H1 (cell line): Measurements from ENCODE around the gene TMEM127. TPM values are rescaled to one million over a fixed set of nuclear protein-coding genes. Genes with fewer than 3 reads are reported as not detected.

ENCODE experiments used
- CTCF ChIA-PET: fragments of 300-600 bp; sonication (Branson Sonifier 250); formaldehyde crosslinking; loops from one replicate; lab custom pipeline; 2021; ENCODE audit not compliant: partially characterized antibody; lab: Charles Lee
- POLR2A ChIA-PET: fragments of 300-600 bp; sonication (Branson Sonifier 250); formaldehyde crosslinking; loops from one replicate; lab custom pipeline; 2021; ENCODE audit warnings: inconsistent platforms; ENCODE audit not compliant: partially characterized antibody; lab: Charles Lee
- DNase-seq, 2 experiments: peaks; one replicate each; pipeline versions ENCODE4 v3.0.0 to v3.0.0-alpha.2; 2010 to 2022; ENCODE audit warnings: low spot score in 2 of 2, low read depth in 1 of 2, mixed read lengths in 1 of 2
- FAIRE-seq: peaks from 2 replicates; lab custom pipeline; 2011; peaks lifted over from hg19 to GRCh38; lab: Jason Lieb, UNC
- H2AFZ ChIP-seq: 2 replicates; pipeline ENCODE4 v1.8.1; 2012; ENCODE audit warnings: low read length, inconsistent platforms
- H2AK5ac ChIP-seq: 2 replicates; pipeline ENCODE4 v1.6.1; 2013; ENCODE audit warnings: low read depth, low read length
- H2BK120ac ChIP-seq: replicated peaks from 2 replicates; pipeline ENCODE3; 2013; ENCODE audit warnings: low read depth, low read length, inconsistent platforms
- H2BK12ac ChIP-seq: 2 replicates; pipeline ENCODE4 v1.6.1; 2013; ENCODE audit warnings: low read depth, low read length
- H2BK15ac ChIP-seq: 2 replicates; pipeline ENCODE4 v1.6.1; 2013; ENCODE audit warnings: low read length
- H2BK20ac ChIP-seq: 2 replicates; pipeline ENCODE4 v1.6.1; 2013; ENCODE audit warnings: low read length
- H2BK5ac ChIP-seq: 2 replicates; pipeline ENCODE4 v1.6.1; 2013; ENCODE audit warnings: low read depth, low read length
- H3K14ac ChIP-seq: 2 replicates; pipeline ENCODE4 v1.6.1; 2013; ENCODE audit warnings: inconsistent platforms; ENCODE audit not compliant: insufficient read length
- H3K18ac ChIP-seq: 2 replicates; pipeline ENCODE4 v1.6.1; 2013; ENCODE audit warnings: low read length; ENCODE audit errors: extremely low read depth
- H3K23ac ChIP-seq: 2 replicates; pipeline ENCODE4 v1.6.1; 2013; ENCODE audit warnings: inconsistent platforms; ENCODE audit not compliant: insufficient read length
- H3K23me2 ChIP-seq: 2 replicates; pipeline ENCODE4 v1.6.1; 2013; ENCODE audit warnings: low read depth, low read length
- H3K27ac ChIP-seq: 2 replicates; pipeline ENCODE4 v1.6.1; 2011; ENCODE audit warnings: low read depth, low read length, inconsistent platforms
- H3K27me3 ChIP-seq, 4 experiments: replicated peaks in 1 of 4; 1 replicate in 1 of 4; 2 replicates in 3 of 4; pipeline versions ENCODE4 v1.6.1 to v1.8.1; 2011 to 2013; ENCODE audit warnings: low read length in 3 of 4, mild to moderate bottlenecking in 3 of 4, inconsistent platforms in 2 of 4, mixed read lengths in 2 of 4, moderate library complexity in 1 of 4; ENCODE audit not compliant: control insufficient read depth in 3 of 4, insufficient read depth in 3 of 4; ENCODE audit errors: extremely low read depth in 1 of 4
- H3K36me3 ChIP-seq, 4 experiments: 2 replicates each; pipeline versions ENCODE4 v1.6.1 to v1.8.1; 2011 to 2013; ENCODE audit warnings: mild to moderate bottlenecking in 4 of 4, low read length in 3 of 4, moderate library complexity in 2 of 4, control low read depth in 1 of 4, inconsistent platforms in 1 of 4; ENCODE audit not compliant: insufficient read depth in 4 of 4, control insufficient read depth in 2 of 4
- H3K4ac ChIP-seq: replicated peaks from 2 replicates; pipeline ENCODE3; 2013; ENCODE audit warnings: low read length, low read depth, mixed read lengths, inconsistent platforms; ENCODE audit not compliant: insufficient read length
- H3K4me1 ChIP-seq, 4 experiments: replicated peaks in 1 of 4; 1 replicate in 1 of 4; 2 replicates in 3 of 4; pipeline versions ENCODE4 v1.6.1 to v1.8.1; 2011 to 2013; ENCODE audit warnings: low read length in 3 of 4, inconsistent platforms in 2 of 4, mixed read lengths in 1 of 4; ENCODE audit not compliant: insufficient read depth in 4 of 4, control insufficient read depth in 3 of 4
- H3K4me2 ChIP-seq, 2 experiments: 2 replicates each; pipeline versions ENCODE4 v1.6.1 to v1.8.1; 2011 to 2013; ENCODE audit warnings: low read depth in 2 of 2, low read length in 2 of 2, control low read depth in 1 of 2, inconsistent platforms in 1 of 2, mild to moderate bottlenecking in 1 of 2; ENCODE audit not compliant: insufficient read depth in 1 of 2
- H3K4me3 ChIP-seq, 4 experiments: fragments of 200-600, 300-600 bp in 1 of 4; sonication (generic), shearing (Covaris generic), sonication (Bioruptor Twin) in 1 of 4; 2 replicates each; pipeline versions ENCODE4 v1.5.1 to v1.8.1; 2011 to 2016; ENCODE audit warnings: low read length in 4 of 4, low read depth in 3 of 4, control low read depth in 2 of 4, inconsistent platforms in 2 of 4, mild to moderate bottlenecking in 2 of 4, mixed read lengths in 1 of 4, moderate library complexity in 1 of 4; ENCODE audit not compliant: insufficient read depth in 2 of 4; ENCODE audit errors: extremely low read depth in 1 of 4
- H3K56ac ChIP-seq: replicated peaks from 2 replicates; pipeline ENCODE3; 2013; ENCODE audit warnings: low read depth, mild to moderate bottlenecking, mixed read lengths, low read length, inconsistent platforms; ENCODE audit not compliant: insufficient read length
- H3K79me1 ChIP-seq: 2 replicates; pipeline ENCODE4 v1.6.1; 2013; ENCODE audit warnings: low read depth, low read length, control low read depth
- H3K79me2 ChIP-seq, 2 experiments: 2 replicates each; pipeline versions ENCODE4 v1.6.1 to v1.8.1; 2012 to 2013; ENCODE audit warnings: low read length in 2 of 2, mild to moderate bottlenecking in 2 of 2, inconsistent platforms in 1 of 2; ENCODE audit not compliant: insufficient read depth in 2 of 2, control insufficient read depth in 1 of 2
- H3K9ac ChIP-seq, 4 experiments: replicated peaks in 1 of 4; 1 replicate in 1 of 4; 2 replicates in 3 of 4; pipeline versions ENCODE4 v1.6.1 to v1.8.1; 2011 to 2013; ENCODE audit warnings: low read depth in 3 of 4, low read length in 3 of 4, control low read depth in 2 of 4, mild to moderate bottlenecking in 2 of 4, moderate library complexity in 2 of 4, inconsistent platforms in 1 of 4; ENCODE audit errors: extremely low read depth in 1 of 4
- H3K9me3 ChIP-seq, 2 experiments: 2 replicates each; pipeline versions ENCODE4 v1.6.1 to v1.8.1; 2012 to 2013; ENCODE audit warnings: mild to moderate bottlenecking in 2 of 2, moderate library complexity in 2 of 2, control low read depth in 1 of 2, inconsistent platforms in 1 of 2, low read depth in 1 of 2, low read length in 1 of 2, mixed read lengths in 1 of 2; ENCODE audit not compliant: insufficient read depth in 2 of 2
- H4K20me1 ChIP-seq, 2 experiments: replicated peaks in 1 of 2; 2 replicates each; pipeline versions ENCODE3 to v1.8.1; 2011 to 2013; ENCODE audit warnings: inconsistent platforms in 2 of 2, low read length in 2 of 2, mild to moderate bottlenecking in 1 of 2; ENCODE audit not compliant: insufficient read depth in 2 of 2, control insufficient read depth in 1 of 2
- H4K5ac ChIP-seq: 2 replicates; pipeline ENCODE4 v1.6.1; 2013; ENCODE audit warnings: low read length, low read depth, mixed read lengths, inconsistent platforms; ENCODE audit not compliant: insufficient read length
- H4K8ac ChIP-seq: 2 replicates; pipeline ENCODE4 v1.8.0; 2013; ENCODE audit warnings: mild to moderate bottlenecking, moderate library complexity, low read length, inconsistent platforms; ENCODE audit not compliant: insufficient read depth; ENCODE audit errors: extremely low read depth
- H4K91ac ChIP-seq: replicated peaks from 2 replicates; pipeline ENCODE3; 2013; ENCODE audit warnings: low read length, mixed read lengths, inconsistent platforms; ENCODE audit not compliant: insufficient read length
- CTBP2 ChIP-seq: IDR thresholded peaks from 2 replicates; pipeline ENCODE4 v1.7.0; 2011; ENCODE audit warnings: borderline replicate concordance, mild to moderate bottlenecking, moderate library complexity, mixed read lengths, low read length; ENCODE audit not compliant: insufficient read depth, insufficient read length
- WGBS, 2 experiments: shearing (Covaris generic) in 1 of 2; methylation state at CpG; one replicate each; pipeline versions ENCODE4 v1.1.6 to v1.1.7; 2013 to 2015; ENCODE audit warnings: low lambda C conversion rate in 2 of 2, mixed read lengths in 2 of 2, inconsistent platforms in 1 of 2, low coverage in 1 of 2, missing lambda C conversion rate in 1 of 2; ENCODE audit not compliant: insufficient replicate concordance in 2 of 2, insufficient coverage in 1 of 2, insufficient read length in 1 of 2; ENCODE audit errors: extremely low coverage in 1 of 2, missing lambda C conversion rate in 1 of 2; 5-methylcytosine and 5-hydroxymethylcytosine counted together
- polyA plus RNA-seq, 7 experiments: library from polyadenylated mRNA; depleted of rRNA in 3 of 7; stranded (reverse) in 5 of 7; unstranded in 2 of 7; fragments of >200 nt in 5 of 7; fragments of 200-250 nt in 2 of 7; gene quantifications; 1 replicate in 5 of 7; 2 replicates in 1 of 7; 4 replicates in 1 of 7; pipeline versions ENCODE4 v1.2.1 to v1.2.3, GENCODE V29; 2011 to 2013; ENCODE audit warnings: missing spikeins in 2 of 7, mixed read lengths in 2 of 7
- total RNA-seq: library from RNA; stranded (reverse); fragmentation: NEBNext Ultra II Directional; extraction: Animal tissue kit (Norgen Biotek cat#: 25700); gene quantifications from 2 replicates; pipeline ENCODE4 v1.2.1, GENCODE V29; 2021

Gene TMEM127
- total and polyA plus RNA-seq, 2 of the 8 experiments (the other 6 are each of a cell fraction or from before 2014, with no cell fraction given): 25.0 to 41.0 TPM

- no peak for FAIRE-seq
- Histone ChIP-seq H3K79me2 (peaks cover 61 to 96% of the 10 kb centered on the region in 2 experiments), H2BK5ac (no peak overlapping the region), H3K14ac (no peak overlapping the region), H2AK5ac (no peak overlapping the region), H3K79me1 (peaks cover 3% of the 10 kb centered on the region; the same call in 1 of the 2 replicates), H4K91ac (no peak overlapping the region), H3K27ac (no peak overlapping the region), H4K8ac (no peak overlapping the region), H3K9me3 (no peaks in the 10 kb centered on the region), H3K56ac (no peak overlapping the region), H2BK20ac (no peak overlapping the region), H3K23ac (no peak overlapping the region), H3K9ac (no peak overlapping the region), H3K4me1 (peaks cover 2 to 6% (median 5%) of the 10 kb centered on the region in 4 experiments; a peak in 4 of 7 replicates), H3K4me3 (no peak overlapping the region), H3K27me3 (no peaks in the 10 kb centered on the region), H4K5ac (no peak overlapping the region), H2BK12ac (no peak overlapping the region), H2BK15ac (no peak overlapping the region), H2AFZ (no peak overlapping the region), H4K20me1 (peaks cover 38 to 47% of the 10 kb centered on the region in 2 experiments), H3K4me2 (no peak overlapping the region), H3K18ac (no peak overlapping the region), H3K4ac (no peak overlapping the region), H2BK120ac (no peak overlapping the region), H3K23me2 (peaks cover 8% of the 10 kb centered on the region; the same call in 1 of the 2 replicates), H3K36me3 (no peaks in the 10 kb centered on the region)
- WGBS, 2 experiments: 85% methylated on average over 9 of the region's 9 CpGs; no CpG with 5 or more reads in 1 of the 2 experiments
- ChIA-PET CTCF (interaction anchor here (0.8 to 2.0 kb wide), 3 partner anchors 10 to 64 kb away, joined by 3 to 7 read pairs (median 3); no protein-coding TSS in a partner anchor), POLR2A (interaction anchor here (0.9 to 1.5 kb wide), 4 partner anchors 10 to 64 kb away, joined by 3 to 4 read pairs (median 4); no protein-coding TSS in a partner anchor)
- TF ChIP-seq CTBP2: no peak
- DNase-seq: no peak
Observed at GRCh38 chr2:96203130-96204028, 62.4 kb downstream of the TMEM127 start.
